ENCODE data around the gene DLGAP1.

Gene DLGAP1

DNA sequence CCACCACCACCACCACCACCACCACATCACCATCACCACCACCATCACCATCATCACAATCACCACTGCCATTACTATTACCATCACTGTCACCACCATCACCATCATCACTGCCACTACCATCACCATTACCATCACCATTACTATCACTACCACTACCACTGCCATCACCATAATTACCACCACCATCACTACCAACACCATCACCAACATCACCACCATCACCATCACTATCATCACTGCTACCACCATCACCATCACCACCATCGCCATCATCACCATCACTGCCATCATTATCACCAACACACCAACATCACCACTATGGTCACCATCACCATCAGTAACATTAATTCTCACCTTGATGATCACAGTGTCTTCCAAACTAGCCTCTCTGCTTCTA is 713.8 kb downstream of the DLGAP1 start:
- H3K36me3 ChIP-seq (replicated peaks; ENCODE audit: low read depth, low read length): no peaks in the 10 kb centered on the region
- TF ChIP-seq EZH2phosphoT487 (IDR thresholded peaks at IDR 0.05; ENCODE audit: low read depth): no peak
- TF ChIP-seq, protein P1, sequence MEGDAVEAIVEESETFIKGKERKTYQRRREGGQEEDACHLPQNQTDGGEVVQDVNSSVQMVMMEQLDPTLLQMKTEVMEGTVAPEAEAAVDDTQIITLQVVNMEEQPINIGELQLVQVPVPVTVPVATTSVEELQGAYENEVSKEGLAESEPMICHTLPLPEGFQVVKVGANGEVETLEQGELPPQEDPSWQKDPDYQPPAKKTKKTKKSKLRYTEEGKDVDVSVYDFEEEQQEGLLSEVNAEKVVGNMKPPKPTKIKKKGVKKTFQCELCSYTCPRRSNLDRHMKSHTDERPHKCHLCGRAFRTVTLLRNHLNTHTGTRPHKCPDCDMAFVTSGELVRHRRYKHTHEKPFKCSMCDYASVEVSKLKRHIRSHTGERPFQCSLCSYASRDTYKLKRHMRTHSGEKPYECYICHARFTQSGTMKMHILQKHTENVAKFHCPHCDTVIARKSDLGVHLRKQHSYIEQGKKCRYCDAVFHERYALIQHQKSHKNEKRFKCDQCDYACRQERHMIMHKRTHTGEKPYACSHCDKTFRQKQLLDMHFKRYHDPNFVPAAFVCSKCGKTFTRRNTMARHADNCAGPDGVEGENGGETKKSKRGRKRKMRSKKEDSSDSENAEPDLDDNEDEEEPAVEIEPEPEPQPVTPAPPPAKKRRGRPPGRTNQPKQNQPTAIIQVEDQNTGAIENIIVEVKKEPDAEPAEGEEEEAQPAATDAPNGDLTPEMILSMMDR (IDR thresholded peaks at IDR 0.05; ENCODE audit: low read depth, low read length): no peak
- no peaks in the 10 kb centered on the region for H3K27me3 ChIP-seq (ENCODE audit: low read depth, low read length)
- no peaks in the 10 kb centered on the region for H3K4me1 ChIP-seq (ENCODE audit: low read length)
- no peak overlapping the region for H3K27ac ChIP-seq (ENCODE audit: low read length)
- no peak overlapping the region for H2AFZ ChIP-seq (ENCODE audit: low read depth, low read length)
- H3K9me3 ChIP-seq (ENCODE audit: insufficient read depth, low read length): no peaks in the 10 kb centered on the region
- no peak overlapping the region for H3K9ac ChIP-seq (ENCODE audit: low read length)
- H3K79me2 ChIP-seq (ENCODE audit: low read length): no peaks in the 10 kb centered on the region
- H3K4me2 ChIP-seq (ENCODE audit: low read length): no peak overlapping the region
- no peak overlapping the region for H3K4me3 ChIP-seq (ENCODE audit: low read length)
- no peaks in the 10 kb centered on the region for H4K20me1 ChIP-seq (ENCODE audit: insufficient read depth, low read length)

DNA sequence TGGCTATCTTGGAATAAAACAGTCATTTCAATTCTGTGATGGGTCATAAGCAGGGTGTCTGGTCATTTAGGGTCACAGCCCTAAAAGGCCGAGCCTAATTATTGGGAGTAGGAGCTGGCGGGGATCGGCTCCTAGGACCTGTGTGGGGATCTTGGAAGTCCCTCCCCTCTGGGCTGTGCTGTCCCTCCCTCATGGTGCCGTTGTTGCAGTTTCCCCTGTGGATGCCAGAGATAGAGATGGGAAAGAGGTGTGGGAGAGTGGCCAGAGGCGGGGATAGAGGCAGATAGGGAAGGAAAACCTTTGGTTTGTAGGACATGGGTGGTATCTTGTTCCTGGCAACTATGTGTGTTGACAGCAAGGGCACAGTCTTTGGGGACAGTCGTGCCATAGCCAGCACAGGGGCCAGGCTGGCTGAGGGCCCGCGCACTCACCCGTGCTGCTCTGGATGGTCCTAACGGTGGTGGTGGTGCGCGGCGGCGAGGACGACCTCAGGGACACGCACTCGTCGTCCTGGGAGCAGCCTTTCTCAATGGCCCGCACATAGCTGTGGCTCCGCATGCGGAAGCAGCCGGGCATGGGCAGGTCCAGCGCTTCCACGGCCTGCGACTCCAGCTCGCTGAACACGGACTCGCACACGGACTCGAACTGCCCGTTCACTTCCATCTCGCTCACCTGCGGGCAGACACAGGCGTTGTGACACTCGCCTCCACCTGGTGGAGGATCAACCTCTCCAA is 726.2 kb downstream of the DLGAP1 start:
- Histone ChIP-seq H3K4me3 (ENCODE audit: low read length) (no peak overlapping the region), H3K27me3 (ENCODE audit: low read depth, low read length) (peaks cover 39% of the 10 kb centered on the region), H3K27ac (ENCODE audit: low read length) (no peak overlapping the region), H3K36me3 (replicated peaks; ENCODE audit: low read depth, low read length) (no peaks in the 10 kb centered on the region), H3K4me2 (ENCODE audit: low read length) (no peak overlapping the region), H3K9me3 (ENCODE audit: insufficient read depth, low read length) (no peaks in the 10 kb centered on the region), H3K9ac (ENCODE audit: low read length) (no peak overlapping the region), H3K79me2 (ENCODE audit: low read length) (no peaks in the 10 kb centered on the region), H4K20me1 (ENCODE audit: insufficient read depth, low read length) (no peaks in the 10 kb centered on the region), H3K4me1 (ENCODE audit: low read length) (no peaks in the 10 kb centered on the region), H2AFZ (ENCODE audit: low read depth, low read length) (no peak overlapping the region)
- TF ChIP-seq, protein P1 (IDR thresholded peaks at IDR 0.05; ENCODE audit: low read depth, low read length): no peak
- TF ChIP-seq EZH2phosphoT487 (IDR thresholded peaks at IDR 0.05; ENCODE audit: low read depth): no peak

DNA sequence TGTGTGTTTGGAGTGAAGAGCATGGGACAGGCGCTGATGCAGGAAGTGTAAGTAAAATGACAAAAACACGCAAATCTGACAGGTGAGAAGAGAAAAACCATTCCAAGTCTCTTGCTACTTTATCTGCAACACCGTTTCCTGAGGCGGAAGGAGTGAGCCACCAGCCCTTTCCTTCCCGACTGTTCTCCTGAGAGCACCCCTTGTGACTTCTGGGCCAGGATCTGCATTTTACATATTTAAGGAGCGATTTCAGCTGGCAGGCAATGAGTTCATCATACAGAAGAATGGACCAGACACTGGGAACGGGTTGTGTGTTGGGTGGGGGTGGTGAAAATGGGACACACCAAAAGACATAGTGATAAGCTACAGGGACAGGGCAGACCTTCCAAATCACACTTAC is 727.8 kb downstream of the DLGAP1 start:
- no peaks in the 10 kb centered on the region for H3K79me2 ChIP-seq (ENCODE audit: low read length)
- H3K27ac ChIP-seq (ENCODE audit: low read length): no peak overlapping the region
- H3K9me3 ChIP-seq (ENCODE audit: insufficient read depth, low read length): no peaks in the 10 kb centered on the region
- H3K9ac ChIP-seq (ENCODE audit: low read length): no peak overlapping the region
- no peaks in the 10 kb centered on the region for H4K20me1 ChIP-seq (ENCODE audit: insufficient read depth, low read length)
- peaks cover 42% of the 10 kb centered on the region for H3K27me3 ChIP-seq (ENCODE audit: low read depth, low read length)
- H2AFZ ChIP-seq (ENCODE audit: low read depth, low read length): no peak overlapping the region
- TF ChIP-seq EZH2phosphoT487 (IDR thresholded peaks at IDR 0.05; ENCODE audit: low read depth): no peak
- TF ChIP-seq, protein P1 (IDR thresholded peaks at IDR 0.05; ENCODE audit: low read depth, low read length): no peak
- H3K4me3 ChIP-seq (ENCODE audit: low read length): no peak overlapping the region
- no peaks in the 10 kb centered on the region for H3K36me3 ChIP-seq (replicated peaks; ENCODE audit: low read depth, low read length)
- H3K4me1 ChIP-seq (ENCODE audit: low read length): no peaks in the 10 kb centered on the region
- no peak overlapping the region for H3K4me2 ChIP-seq (ENCODE audit: low read length)

DNA sequence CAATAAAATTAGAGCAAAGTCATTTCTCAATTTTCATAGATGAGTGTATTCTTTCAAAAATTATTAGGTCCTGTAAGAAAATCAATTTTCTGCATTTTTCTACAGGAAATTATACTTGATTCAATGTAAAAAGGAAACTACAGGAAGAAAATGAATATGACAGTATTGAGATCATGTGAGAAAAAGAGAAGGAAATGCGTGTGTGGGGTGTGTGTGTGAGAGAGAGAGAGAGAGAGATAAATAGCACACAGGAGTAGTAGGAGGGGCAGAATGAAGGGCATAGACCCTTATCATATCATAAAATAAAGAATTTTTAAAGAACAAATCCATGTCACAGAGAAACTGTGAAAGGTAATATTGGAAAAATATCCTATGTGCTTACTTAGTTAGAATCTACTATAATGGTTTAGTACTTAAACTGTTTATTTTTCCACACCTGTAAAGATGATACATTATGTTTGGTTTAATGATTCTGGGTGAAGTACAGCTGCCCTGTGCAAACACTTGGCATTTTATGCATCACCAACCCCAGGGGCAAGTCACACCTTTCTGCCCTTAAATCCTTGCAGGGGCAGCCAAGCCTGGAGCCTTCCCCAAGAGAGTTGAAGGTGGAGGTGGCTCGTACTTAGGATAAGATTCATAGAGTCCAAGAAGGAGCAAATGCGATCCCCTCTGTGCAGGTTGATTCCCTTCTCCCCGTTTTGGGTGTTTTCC is 728.7 kb downstream of the DLGAP1 start:
- Histone ChIP-seq H3K27ac (ENCODE audit: low read length) (no peak overlapping the region), H3K4me2 (ENCODE audit: low read length) (no peak overlapping the region), H3K4me1 (ENCODE audit: low read length) (no peaks in the 10 kb centered on the region), H3K9ac (ENCODE audit: low read length) (no peak overlapping the region), H3K27me3 (ENCODE audit: low read depth, low read length) (peaks cover 39% of the 10 kb centered on the region), H3K4me3 (ENCODE audit: low read length) (no peak overlapping the region), H2AFZ (ENCODE audit: low read depth, low read length) (no peak overlapping the region), H4K20me1 (ENCODE audit: insufficient read depth, low read length) (no peaks in the 10 kb centered on the region), H3K9me3 (ENCODE audit: insufficient read depth, low read length) (no peaks in the 10 kb centered on the region), H3K36me3 (replicated peaks; ENCODE audit: low read depth, low read length) (no peaks in the 10 kb centered on the region), H3K79me2 (ENCODE audit: low read length) (no peaks in the 10 kb centered on the region)
- TF ChIP-seq EZH2phosphoT487 (IDR thresholded peaks at IDR 0.05; ENCODE audit: low read depth): no peak
- TF ChIP-seq, protein P1 (IDR thresholded peaks at IDR 0.05; ENCODE audit: low read depth, low read length): no peak
